GDM1 (cell line): ENCODE measurements around the gene RANBP9.

Source experiments
- DNase-seq: peaks from one replicate; lab custom pipeline; 2025; lab: John Stamatoyannopoulos, UW

The RANBP9 gene

DNA sequence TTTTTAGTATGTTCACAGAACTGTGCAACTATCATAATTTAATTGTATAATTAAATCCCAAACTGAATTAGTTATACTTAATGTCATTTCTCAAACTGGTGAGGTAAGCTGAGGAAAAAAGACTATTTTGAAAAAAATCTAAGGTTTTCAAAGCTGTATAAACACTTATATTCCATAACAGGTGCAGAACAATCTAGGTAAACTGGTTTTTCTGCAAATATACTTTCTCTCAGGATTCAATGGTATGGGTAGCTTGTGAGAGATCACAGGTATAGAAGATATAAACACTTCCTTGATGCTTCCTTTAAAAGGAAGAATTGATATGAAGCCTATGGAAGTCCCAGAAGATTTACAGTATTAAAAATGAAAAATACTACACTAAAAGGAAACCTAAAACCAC lies 62.8 kb downstream of the RANBP9 start:
- no peak for DNase-seq

DNA sequence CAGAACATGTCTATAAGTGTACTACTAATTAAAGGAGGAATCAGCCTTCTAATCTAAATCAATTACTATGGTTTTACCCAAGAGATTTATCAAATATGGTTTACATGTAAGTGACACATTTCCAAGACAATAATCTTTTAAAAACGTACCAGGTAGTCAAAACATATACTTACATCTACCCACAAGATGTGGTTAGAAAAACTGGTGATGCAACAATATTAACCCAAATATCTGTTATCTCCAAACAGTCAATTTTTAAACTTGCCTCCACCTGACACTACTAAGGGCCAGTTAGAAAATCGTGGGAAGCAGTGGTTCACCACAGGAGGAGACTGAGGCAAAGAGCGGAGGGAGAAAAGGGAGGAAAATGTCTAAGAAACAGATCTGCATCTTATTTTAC lies 68.5 kb downstream of the RANBP9 start:
- DNase-seq, result no peak

DNA sequence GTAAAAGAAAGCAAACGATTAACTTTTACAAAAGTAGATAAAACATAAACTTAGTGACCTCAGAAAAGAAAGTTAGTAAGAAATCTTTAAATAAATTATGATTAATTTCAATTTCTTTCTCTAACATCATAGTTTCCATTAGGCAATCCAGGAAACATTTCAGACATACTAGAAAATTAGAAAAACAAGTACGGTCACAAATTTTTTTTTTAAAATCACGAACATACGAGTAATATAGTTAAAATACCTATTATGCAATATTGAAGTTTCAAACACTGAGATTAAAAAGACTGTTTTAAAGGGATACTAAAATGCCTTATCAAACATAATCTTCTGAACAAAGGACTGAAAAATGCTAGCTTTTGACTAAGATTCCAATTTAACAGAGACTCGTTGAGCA lies 70.3 kb downstream of the RANBP9 start:
- no peak for DNase-seq

DNA sequence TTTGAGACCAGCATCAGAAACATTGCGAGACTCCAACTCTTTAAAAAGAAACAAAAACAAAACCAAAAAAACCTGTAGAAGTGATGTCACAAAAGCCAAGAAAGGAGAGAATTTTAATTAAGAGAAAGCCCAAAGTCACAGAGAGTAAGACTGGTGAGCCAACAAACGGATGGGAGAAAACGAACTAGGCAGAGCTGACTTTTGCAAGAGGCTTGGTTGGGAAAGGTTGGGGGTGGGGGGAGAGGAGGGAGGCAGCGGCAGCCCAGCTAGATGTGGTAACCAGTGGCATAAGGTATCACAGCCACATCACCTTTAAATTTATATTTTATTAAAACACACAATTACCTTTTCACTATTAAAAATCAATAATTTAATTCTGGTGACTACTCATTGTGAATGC lies 73.0 kb downstream of the RANBP9 start:
- no peak for DNase-seq

DNA sequence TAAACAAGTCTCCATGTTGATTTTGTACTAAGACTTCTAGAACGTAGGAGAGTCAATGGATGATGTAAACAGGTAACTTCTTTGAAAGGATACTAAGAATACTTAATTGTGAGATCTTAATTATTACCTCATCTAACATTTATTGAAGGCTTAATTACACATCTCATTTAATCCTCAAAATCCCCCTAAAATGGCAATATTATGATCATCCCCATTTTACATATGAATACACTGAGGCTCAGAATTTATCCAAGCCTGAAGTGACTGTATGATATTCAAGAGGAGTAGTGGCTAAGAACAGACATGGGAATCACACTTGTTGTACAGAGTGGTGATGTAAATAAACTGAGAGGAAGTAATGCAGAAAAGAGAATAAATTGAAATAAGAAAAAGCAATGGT lies 73.6 kb downstream of the RANBP9 start:
- no peak for DNase-seq

DNA sequence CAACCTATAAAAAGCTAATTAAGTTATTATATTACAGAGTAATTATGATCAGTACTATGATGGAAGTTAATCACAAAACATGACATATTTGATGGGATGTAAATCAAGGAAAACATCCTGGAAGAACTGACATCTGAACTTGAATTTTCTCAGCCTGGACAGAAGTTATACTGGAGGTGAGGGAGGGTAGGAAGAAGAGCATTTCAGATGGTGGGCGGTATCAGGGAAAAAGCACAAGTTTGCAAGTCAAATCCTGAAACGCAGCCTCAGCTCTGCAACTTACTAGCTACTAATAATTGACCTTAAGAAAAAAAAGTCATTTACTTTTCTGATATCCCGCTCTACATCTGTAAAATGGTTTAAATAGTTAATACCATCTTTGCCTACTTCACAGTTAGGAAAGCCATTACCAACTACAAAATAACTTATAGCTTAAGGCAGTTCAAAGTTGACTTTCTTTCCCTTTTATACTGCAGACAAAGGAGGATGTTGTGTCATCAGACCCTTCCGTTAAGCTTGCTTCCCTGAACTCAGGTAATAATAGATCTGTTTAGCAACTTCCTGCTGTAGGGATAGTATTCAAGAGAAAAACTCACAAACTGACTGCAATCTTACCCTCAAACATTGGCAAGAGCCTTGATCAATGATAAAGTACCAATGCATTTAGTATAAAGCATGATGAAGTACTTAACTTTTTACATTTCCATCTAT lies 75.5 kb downstream of the RANBP9 start:
- no peak for DNase-seq

DNA sequence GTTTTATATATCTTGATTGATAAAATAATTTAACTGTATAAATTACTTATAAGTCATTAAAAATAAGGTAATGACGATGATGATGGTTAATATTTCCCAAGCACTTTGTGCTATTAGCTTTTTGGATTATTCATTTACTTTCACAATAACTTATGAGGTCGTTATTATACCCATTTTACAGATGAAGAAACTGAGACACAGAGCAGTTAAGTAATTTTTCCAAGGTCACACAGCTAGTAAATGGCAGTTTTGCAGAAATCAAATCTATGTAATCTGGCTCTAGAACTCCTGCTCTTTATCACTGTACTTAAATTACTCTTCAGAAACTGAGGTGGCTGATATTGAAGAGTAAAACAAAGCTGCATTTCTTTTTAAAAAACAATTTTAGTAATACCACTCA lies 78.3 kb downstream of the RANBP9 start:
- no peak for DNase-seq

DNA sequence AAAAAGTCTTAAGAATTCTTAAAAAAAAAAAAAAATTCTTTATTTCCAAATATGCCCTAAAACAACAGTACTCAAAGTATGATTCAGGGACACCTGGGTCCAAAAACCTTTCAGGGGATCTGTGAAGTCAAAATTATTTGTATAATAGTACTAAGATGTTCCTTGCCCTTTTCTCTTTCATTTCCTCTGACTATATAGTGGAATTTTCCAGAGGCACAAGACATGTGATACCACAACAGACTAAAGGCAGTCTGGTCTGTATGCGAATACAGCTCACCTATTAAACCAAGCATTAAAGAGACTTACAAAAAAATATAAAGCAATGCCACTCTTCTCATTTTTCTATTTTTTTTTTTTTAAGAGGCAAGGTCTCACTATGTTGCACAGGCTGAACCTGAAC lies 81.1 kb downstream of the RANBP9 start:
- no peak for DNase-seq

DNA sequence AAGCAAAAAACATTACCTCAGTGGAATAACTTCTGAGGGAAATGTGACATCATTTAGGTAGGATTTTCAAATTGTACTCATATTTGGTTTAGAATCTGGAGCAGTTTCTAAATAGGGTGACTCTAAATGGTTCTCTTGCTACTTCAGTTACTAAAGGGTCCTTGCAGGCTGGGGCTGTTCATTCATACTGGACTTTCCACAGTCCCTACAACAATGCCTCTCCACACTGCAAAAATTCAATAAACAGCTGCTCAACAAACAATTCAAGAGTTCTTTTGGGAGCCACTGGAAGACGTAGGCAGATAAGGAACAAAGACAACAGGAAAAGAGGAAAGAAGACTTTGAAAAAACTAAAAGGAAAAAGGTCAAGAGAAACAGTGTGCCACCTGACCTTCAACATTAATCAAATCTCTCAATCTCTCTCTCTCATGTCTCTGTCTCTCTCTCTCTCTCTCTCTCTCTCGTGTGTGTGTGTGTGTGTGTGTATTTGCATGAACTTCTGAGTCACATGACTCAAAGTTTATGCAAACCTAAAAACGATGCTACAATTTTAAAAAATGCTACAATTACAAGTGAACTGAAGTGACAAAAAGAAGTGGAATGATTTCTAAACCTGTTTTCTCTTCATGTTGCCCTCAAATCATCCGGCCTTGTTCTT lies 82.0 kb downstream of the RANBP9 start:
- DNase-seq, result no peak

DNA sequence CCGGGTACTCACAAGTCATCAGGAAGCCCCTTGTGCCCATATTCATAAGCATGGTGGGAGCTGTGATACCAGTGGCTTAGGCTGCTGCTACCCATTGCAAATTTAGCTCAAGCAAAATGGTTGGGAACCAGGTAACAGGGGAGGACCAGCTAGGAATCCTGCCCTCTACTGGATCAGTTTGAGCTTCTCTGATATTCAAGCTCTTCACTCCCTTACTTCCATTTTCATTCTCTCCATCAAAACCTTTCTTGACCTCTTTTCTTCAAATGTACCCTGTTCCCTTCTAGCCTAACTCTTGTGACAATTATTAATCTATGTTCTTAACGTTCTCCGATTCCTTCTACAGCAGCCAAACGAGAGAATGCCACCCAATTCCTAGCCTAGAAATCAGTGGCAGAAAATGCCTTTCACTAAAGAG lies 86.8 kb downstream of the RANBP9 start:
- DNase-seq, result peak; percentile 11

DNA sequence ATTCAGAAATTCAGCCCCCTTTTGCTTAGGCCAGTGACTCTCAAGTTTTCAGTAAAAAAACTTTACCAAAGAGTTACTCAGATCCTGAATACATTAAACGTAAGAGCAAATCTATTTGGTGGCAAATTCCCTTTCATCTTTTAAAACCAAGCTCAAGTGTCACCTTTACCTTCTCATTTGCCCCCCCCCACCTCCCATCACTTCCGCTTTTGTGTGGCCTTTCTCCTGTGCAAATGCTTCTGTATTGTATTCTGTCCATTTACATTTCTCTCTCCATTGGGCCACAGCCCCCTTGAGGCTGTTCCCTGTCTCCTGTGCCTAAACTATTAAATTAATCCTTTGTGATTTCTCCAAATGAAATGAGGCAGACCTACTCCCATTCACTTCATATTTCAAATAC lies 94.6 kb downstream of the RANBP9 start:
- DNase-seq, result no peak

DNA sequence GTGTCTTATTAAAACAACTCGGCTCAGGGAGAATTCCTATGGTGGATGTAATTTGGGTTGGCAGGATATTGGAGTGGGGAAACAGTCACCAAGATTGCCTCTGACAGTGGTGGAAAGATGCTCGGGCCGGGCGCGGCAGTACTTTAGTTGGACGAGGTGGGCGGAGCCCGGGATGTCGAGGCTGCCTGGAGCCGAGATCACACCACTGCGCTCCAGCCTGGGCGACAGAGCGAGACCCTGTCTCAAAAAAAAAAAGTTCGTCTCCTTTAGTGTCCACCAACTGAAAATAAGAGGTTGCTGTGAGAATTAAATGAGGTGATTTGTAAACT lies 95.9 kb downstream of the RANBP9 start:
- DNase-seq, result no peak

DNA sequence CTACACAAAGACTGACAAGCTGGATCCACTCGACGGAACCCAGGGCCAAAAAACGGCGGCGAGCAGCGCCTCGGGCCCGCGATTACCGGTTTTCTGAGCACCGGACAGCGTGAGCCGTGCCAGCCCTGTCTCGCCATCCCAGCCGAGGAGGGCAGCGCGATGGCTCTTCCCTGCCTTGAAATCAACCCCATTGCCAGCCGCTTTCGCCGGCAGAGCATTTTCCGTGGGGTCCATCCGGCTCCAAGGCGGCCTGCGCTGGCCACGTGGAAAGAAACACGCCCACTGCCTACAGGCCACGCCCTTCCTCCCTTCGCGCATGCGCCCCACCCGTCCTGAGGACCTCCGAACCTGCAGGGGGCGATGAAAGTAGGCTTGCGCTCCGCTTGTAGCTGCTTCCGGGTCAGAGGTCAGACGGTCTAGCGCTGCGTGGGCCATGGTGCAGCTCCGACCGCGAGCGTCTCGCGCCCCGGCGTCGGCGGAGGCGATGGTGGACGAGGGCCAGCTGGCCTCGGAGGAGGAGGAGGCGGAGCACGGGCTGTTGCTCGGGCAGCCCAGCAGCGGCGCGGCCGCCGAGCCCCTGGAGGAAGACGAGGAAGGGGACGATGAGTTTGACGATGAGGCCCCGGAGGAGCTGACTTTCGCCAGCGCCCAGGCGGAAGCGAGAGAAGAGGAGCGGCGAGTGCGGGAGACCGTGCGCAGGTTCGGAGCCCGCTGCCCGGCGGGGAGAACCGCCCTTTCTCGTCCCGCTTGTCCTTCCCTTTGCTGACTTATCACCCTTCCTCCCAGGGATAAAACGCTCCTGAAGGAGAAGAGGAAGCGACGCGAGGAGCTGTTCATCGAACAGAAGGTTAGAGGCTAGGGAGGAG lies 96.5 kb downstream of the RANBP9 start, which contains the start of gene NOL7:
TSS of gene NOL7 (plus strand) at position 410 of the 866 bp plus-strand sequence. CDS start at position 434, 24 bp downstream.
- DNase-seq, result peak; percentile 97

DNA sequence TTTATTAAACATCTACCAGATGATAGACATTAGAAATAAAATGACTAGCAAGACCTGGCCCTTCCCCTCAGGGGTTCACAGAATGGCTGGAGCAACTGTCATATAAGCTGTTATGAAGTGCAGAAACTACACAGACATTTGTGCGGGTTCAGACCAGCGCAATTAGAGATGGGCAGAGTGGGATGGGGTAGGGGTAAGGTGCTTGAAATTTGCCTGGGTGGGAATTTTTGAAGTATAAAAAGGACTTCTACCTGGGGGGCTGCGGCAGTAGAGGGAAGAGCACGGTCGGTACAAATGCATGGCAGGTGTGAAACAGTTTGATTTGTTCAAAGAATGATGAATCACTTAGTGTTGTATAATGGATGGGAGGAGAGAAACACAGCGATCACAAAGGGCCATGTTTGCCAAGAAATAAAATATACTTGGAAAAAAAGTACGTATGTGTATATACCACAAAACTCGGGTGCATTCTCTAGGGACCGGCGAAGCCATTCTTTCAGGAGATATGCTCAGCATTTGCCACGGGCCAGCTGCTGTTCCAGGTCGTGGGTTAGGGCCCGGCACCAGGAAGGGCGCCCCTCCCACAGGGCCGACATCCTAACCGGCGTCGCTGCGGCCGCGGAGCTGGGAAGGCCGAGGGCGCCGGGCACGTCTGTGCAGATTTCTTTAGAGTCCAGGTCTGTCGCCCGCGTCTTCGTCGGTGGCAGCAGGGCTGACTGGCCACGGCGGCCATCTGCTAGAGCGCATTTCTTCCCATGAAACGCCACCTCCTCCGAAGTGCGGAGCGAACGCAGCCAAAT lies 97.3 kb downstream of the RANBP9 start:
- DNase-seq, result no peak

DNA sequence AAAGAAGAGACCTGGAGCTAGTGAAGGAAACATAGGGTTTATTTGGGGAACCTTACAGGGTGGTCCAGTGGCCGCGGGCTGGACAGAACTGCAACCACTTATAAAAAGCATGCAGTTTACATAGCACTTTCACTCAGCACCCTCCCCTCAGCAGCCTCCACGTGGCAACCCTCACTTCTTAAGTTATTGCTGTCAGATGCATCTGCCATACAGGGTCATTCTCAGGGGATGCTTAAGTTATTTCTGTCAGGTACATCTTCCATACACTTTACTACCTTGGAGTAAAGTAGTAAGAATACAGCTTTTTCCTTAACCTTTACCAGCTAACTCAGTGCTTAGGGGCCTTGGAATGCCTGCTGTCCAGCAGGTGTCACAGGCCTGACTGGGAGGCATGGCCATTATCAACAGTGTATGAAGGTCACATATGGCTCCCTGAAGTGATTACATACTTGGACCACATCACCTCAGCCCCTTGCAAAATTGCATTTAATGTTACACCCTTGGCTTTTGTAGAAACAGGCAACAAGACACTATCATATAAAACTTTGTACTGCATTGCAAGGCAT lies 98.5 kb downstream of the RANBP9 start:
- no peak for DNase-seq

DNA sequence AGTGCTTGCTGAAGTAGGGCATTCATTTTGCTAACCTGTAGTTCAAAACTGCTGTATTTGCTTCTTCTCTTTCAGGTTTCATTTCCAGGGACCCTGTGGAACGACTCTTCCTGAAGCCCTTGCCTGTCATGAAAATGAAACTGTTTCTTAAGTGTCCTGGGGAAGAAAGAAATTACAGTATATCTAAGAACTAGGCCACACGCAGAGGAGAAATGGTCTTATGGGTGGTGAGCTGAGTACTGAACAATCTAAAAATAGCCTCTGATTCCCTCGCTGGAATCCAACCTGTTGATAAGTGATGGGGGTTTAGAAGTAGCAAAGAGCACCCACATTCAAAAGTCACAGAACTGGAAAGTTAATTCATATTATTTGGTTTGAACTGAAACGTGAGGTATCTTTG lies 99.9 kb downstream of the RANBP9 start:
- no peak for DNase-seq

DNA sequence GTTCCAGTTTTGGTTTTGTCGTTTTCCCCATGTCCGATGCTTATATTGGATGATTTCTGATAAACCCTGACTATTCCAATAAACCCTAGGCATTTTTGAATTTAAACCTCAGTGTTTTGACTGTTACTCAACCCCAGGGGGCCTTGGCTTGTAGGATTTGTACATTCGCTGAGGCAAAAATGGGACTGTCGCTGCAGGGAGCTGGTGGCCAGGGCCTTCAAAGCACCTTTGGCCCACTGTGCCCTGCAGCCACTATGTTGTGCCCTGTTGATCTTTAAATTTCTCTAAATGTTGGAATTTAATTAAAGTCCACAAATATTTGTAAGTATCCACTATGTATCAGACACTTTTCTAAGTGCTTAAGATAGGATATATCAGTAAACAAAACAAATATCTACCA lies 106.0 kb downstream of the RANBP9 start:
- DNase-seq, result no peak

DNA sequence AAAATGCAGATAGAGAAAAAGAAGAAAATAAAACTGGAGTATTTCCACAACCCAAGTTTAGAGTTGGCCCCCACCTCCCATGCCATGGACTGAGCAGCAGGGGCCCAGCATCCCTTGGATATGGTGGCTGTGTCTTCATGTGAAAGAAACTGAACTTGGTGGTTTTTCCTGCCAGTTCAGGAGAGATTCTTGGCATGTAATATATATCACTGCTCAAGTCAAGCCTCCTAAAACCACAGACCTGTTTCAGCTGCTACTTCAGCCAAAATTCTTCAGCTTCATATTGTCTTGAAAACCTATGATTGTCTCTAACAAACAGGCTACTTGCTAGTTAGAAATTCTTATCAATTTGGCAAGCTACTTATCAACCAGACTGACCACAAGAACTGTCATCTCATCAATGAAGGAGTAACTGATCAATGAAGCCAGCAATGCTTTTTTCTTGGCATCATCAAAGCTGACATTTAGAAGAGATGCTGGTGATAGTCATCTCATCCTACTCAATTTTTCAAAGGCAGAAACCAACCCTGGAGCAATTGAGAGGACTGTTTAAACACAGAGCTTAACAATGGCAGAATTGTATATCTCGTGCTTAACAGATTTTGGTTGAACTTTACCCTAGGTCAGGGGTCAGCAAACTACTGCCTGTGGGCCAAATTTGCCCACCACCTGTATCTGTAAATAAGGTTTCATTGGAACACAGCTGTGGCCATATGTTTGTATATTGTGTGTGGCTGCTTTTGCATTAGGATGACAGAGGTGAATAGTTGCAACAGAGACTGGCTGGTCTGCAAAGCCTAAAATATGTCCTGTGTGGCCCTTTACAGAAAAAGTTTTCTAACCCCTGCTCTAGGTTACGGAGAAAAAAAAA lies 106.9 kb downstream of the RANBP9 start:
- no peak for DNase-seq

DNA sequence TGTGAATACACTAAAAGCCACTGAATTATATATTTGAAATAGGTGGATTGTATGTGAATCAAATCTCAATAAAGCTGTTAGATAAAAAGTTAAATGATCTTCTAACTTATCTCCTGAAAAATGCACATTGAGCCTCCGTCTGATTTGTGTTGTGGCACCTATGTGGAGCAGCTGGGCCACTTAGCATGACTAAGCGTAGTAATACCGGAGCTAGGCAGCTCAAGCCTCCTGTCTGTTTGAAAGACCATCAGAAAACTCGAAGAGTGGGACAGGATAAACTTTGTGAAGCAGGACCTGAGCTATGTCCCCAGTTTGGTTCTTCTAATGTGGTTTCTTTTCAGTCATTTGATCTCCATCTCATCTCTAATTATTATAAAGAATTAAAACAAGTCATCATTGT lies 107.5 kb downstream of the RANBP9 start:
- DNase-seq, result no peak

DNA sequence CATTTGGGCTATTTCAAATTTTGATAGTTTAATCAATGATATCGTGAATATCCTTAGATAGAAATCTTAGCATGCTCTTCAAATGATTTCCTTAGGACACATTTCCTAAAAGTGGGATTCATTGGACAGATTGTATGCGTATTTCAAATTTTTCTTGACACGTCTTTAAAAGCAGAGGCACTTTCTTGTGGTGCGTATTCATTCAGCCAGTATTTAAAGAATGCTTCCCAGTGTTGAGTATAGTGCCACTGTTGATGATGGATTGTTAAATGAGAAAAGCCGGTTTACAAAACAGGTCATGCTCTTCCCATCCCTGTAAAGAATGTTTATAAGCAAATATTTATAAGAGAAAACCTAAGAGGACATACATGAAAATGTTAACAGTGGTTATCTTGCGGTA lies 111.6 kb downstream of the RANBP9 start:
- no peak for DNase-seq

DNA sequence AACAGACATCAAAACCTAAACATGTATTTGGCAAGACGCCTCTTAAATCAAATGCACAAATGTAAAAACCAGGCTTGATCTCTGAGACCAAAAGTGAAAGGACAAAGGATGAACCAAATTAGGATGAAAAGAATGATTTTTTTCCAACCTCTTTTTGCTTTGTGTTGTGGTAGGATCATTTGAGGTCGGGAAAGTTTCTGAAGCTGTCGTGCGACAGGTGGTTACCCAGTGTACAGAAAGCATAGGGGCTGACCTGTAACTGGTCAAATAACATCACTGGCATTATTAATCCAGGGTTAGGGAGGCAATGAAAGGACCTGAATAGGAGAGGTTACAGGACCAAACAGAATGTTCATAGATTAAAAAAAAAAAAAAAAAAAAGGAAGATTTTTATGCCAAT lies 114.6 kb downstream of the RANBP9 start:
- DNase-seq, result no peak
